GM12891 (cell line): ENCODE data around the gene KIF24.
"Not testable (repeated sequence)": the region's sequence is repeated elsewhere in the genome, so short reads cannot be mapped to it uniquely, and the experiment has no call there.

Source experiments
- DNase-seq: peaks from one replicate; pipeline ENCODE4 v3.0.0; 2011; ENCODE audit warnings: low spot score; ENCODE audit not compliant: insufficient read length
- FAIRE-seq: peaks from 2 replicates; lab custom pipeline; 2011; peaks lifted over from hg19 to GRCh38; lab: Jason Lieb, UNC
- PAX5 ChIP-seq: IDR thresholded peaks from 2 replicates; pipeline ENCODE4 v1.6.1; 2011; ENCODE audit warnings: low read length, moderate library complexity, mild to moderate bottlenecking; ENCODE audit not compliant: insufficient read depth, severe bottlenecking
- POLR2A ChIP-seq: IDR thresholded peaks from 2 replicates; pipeline ENCODE4 v1.6.1; 2011; ENCODE audit warnings: low read depth, low read length, control low read depth
- POLR2AphosphoS5 ChIP-seq: IDR thresholded peaks from 2 replicates; pipeline ENCODE4 v1.6.1; 2011; ENCODE audit warnings: low read depth, low read length, control low read depth
- POU2F2 ChIP-seq: IDR thresholded peaks from 2 replicates; pipeline ENCODE4 v1.6.1; 2011; ENCODE audit warnings: low read depth, mild to moderate bottlenecking, control low read depth, low read length, moderate library complexity
- SPI1 ChIP-seq: IDR thresholded peaks from 2 replicates; pipeline ENCODE4 v1.6.1; 2011; ENCODE audit warnings: low read depth, low read length, control low read depth
- TAF1 ChIP-seq: IDR thresholded peaks from 2 replicates; pipeline ENCODE4 v1.6.1; 2011; ENCODE audit warnings: low read depth, low read length, control low read depth

The KIF24 gene

GRCh38 chr9:34372467-34373011, 43.5 kb upstream of the KIF24 start:
- no peak for DNase-seq
- FAIRE-seq = no peak
- TF ChIP-seq SPI1 = no peak
- TF ChIP-seq TAF1 = no peak
- TF ChIP-seq POU2F2 = no peak
- no peak for TF ChIP-seq PAX5
- TF ChIP-seq POLR2A = no peak
- TF ChIP-seq POLR2AphosphoS5 = no peak

- FAIRE-seq (no peak), DNase-seq (no peak)
- TF ChIP-seq TAF1 (no peak), POU2F2 (no peak), SPI1 (no peak), PAX5 (no peak), POLR2AphosphoS5 (no peak), POLR2A (no peak)
Measured at GRCh38 chr9:34371886-34372466, 42.9 kb upstream of the KIF24 start.

GRCh38 chr9:34370970-34371880, 42.2 kb upstream of the KIF24 start:
- FAIRE-seq (no peak), DNase-seq (no peak)
- no peak for TF ChIP-seq POU2F2
- no peak for TF ChIP-seq SPI1
- no peak for TF ChIP-seq TAF1
- no peak for TF ChIP-seq PAX5
- no peak for TF ChIP-seq POLR2A
- no peak for TF ChIP-seq POLR2AphosphoS5

- DNase-seq = no peak
- FAIRE-seq = no peak
- TF ChIP-seq POLR2A (no peak), POU2F2 (no peak), TAF1 (no peak), SPI1 (no peak), PAX5 (no peak), POLR2AphosphoS5 (no peak)
Measured at GRCh38 chr9:34370335-34370969, 41.4 kb upstream of the KIF24 start.

- TF ChIP-seq PAX5 (no peak), POU2F2 (no peak), POLR2AphosphoS5 (no peak), POLR2A (no peak), SPI1 (no peak), TAF1 (no peak)
- FAIRE-seq (no peak), DNase-seq (no peak)
Measured at GRCh38 chr9:34369636-34370035, 40.6 kb upstream of the KIF24 start.

- not testable (repeated sequence) for FAIRE-seq, DNase-seq
Measured at GRCh38 chr9:34368796-34369195, 39.7 kb upstream of the KIF24 start.

DNA sequence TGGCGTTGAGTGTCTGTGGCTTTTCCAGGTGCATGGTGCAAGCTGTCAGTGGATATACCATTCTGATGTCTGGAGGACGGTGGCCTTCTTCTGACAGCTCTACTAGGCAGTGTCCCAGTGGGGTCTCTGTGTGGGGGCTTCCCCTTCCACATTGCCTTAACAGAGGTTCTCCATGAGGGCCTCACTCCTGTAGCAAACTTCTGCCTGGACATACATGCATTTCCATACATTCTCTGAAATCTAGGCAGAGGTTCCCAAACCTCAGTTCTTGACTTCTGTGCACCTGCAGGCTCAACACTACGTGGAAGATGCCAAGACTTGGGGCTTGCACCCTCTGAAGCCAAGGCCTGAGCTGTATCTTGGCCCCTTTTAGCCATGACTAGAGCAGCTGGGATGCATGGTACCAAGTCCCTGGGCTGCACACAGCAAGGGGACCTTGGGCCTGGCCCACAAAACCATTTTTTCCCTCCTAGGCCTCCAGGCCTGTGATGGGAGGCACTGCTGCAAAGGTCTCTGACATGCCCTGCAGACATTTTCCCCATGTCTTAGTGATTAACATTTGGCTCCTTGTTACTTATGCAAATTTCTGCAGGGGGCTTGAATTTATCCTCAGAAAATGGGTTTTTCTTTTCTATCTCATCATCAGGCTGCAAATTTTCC, 38.8 kb upstream of the KIF24 start:
- FAIRE-seq = not testable (repeated sequence)

DNA sequence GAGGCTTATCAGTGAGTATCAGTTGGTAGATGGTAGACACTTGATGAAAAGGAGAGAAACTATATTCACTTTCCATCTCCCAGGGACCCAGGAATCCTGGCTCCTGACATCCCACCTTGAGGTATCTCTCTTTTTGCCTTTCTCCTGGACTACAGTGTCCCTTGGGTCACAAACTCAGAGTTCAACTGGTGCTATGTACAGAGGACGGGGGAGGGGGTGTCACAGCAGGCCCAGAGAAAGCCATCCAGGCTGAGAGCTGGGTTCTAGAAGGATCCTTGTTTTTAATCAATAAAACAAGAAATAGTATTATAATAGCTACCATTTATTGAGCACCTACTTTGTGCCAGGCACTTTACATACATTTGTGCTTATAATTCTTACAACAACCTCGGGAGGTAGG, 37.3 kb upstream of the KIF24 start:
- FAIRE-seq (no peak), DNase-seq (no peak)
- TF ChIP-seq POLR2A = no peak
- TF ChIP-seq POU2F2 = no peak
- no peak for TF ChIP-seq POLR2AphosphoS5
- no peak for TF ChIP-seq SPI1
- no peak for TF ChIP-seq PAX5
- TF ChIP-seq TAF1 = no peak

More for the DNA sequence above, 38.8 kb upstream of the KIF24 start:
- not testable (repeated sequence) for DNase-seq

GRCh38 chr9:34365282-34365681, 36.2 kb upstream of the KIF24 start:
- TF ChIP-seq PAX5 (no peak), POLR2A (no peak), TAF1 (no peak), SPI1 (no peak), POU2F2 (no peak), POLR2AphosphoS5 (no peak)
- no peak for FAIRE-seq
- DNase-seq = no peak
